CD4-positive, alpha-beta T cell treated with Interleukin-12 subunit alpha and Interleukin-12 subunit beta, for 1 hour (primary cell): ENCODE measurements around the gene UNC13D.
"Not testable (repeated sequence)": the region's sequence is repeated elsewhere in the genome, so short reads cannot be mapped to it uniquely, and the experiment has no call there.

Experiments used
- DNase-seq: peaks from one replicate; pipeline ENCODE4 v3.0.0-alpha.2; 2020

UNC13D gene

GRCh38 chr17:75791254-75791653, 53.0 kb downstream of the UNC13D start:
- no peak for DNase-seq

GRCh38 chr17:75785016-75785890, 59.0 kb downstream of the UNC13D start:
- peak; percentile 91 for DNase-seq

GRCh38 chr17:75784473-75785015, 59.7 kb downstream of the UNC13D start, which contains the start of gene UNK:
Gene UNK (plus strand): TSS chr17:75784806. CDS start chr17:75784881, 75 bp downstream.
- peak; percentile 98 for DNase-seq

- no peak for DNase-seq
Observed at GRCh38 chr17:75783803-75784472, 60.3 kb downstream of the UNC13D start.

- peak; percentile 73 for DNase-seq
Observed at GRCh38 chr17:75783069-75783783, 61.0 kb downstream of the UNC13D start.

- no peak for DNase-seq
Observed at GRCh38 chr17:75779987-75780889, 64.0 kb downstream of the UNC13D start.

GRCh38 chr17:75779250-75779986, 64.8 kb downstream of the UNC13D start:
- DNase-seq: peak; percentile 99

GRCh38 chr17:75778861-75779249, 65.3 kb downstream of the UNC13D start:
- peak; percentile 86 for DNase-seq

- not testable (repeated sequence) for DNase-seq
Observed at GRCh38 chr17:75778066-75778860, 65.9 kb downstream of the UNC13D start.

GRCh38 chr17:75777296-75777922, 66.8 kb downstream of the UNC13D start:
- DNase-seq: no peak
